DOHH2 (cell line): ENCODE measurements around the gene ACACB.

Source experiments
- EZH2phosphoT487 ChIP-seq: fragments of 200-600 bp; sonication (generic); IDR thresholded peaks from 2 replicates; pipeline ENCODE4 v1.6.1; 2017; ENCODE audit warnings: borderline replicate concordance, mild to moderate bottlenecking, antibody characterized with exemption, low read length, moderate library complexity, mixed read lengths
- TF ChIP-seq, protein P1 (sequence below): fragments of 200-600 bp; sonication (generic); IDR thresholded peaks from one replicate; pipeline ENCODE4 v1.5.1; 2014; ENCODE audit warnings: antibody characterized with exemption, mild to moderate bottlenecking, low read depth, low read length; ENCODE audit not compliant: poor library complexity, severe bottlenecking

DNA sequence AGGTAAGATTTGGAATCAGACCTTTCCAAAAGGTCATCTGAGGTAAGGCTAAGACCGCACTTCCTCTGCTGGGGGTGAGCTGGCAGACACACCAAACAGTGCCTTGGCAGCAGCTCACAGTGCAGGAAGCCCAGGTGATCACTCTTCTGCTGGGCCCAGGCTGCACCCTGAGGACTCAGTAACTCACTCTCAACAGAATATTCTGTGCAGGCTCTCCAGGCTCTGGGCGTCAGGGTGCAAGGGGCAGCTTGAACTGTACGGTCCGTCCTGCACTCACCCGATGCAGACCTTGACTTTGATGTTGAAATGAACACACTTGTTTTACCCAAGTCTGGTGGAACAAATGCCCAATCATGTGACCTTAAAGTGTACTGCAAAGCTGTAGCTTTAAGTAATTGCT, 29.1 kb upstream of the ACACB start:
- TF ChIP-seq, protein P1, sequence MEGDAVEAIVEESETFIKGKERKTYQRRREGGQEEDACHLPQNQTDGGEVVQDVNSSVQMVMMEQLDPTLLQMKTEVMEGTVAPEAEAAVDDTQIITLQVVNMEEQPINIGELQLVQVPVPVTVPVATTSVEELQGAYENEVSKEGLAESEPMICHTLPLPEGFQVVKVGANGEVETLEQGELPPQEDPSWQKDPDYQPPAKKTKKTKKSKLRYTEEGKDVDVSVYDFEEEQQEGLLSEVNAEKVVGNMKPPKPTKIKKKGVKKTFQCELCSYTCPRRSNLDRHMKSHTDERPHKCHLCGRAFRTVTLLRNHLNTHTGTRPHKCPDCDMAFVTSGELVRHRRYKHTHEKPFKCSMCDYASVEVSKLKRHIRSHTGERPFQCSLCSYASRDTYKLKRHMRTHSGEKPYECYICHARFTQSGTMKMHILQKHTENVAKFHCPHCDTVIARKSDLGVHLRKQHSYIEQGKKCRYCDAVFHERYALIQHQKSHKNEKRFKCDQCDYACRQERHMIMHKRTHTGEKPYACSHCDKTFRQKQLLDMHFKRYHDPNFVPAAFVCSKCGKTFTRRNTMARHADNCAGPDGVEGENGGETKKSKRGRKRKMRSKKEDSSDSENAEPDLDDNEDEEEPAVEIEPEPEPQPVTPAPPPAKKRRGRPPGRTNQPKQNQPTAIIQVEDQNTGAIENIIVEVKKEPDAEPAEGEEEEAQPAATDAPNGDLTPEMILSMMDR = no peak
- no peak for TF ChIP-seq EZH2phosphoT487
